Measurements from ENCODE around the gene GLCCI1.

The GLCCI1 gene

GRCh38 chr7:8015746-8016120, 47.1 kb downstream of the GLCCI1 start:
- POLR2A ChIA-PET = no interaction called here
- no peak for DNase-seq (ENCODE audit: extremely low spot score)
- no peak for TF ChIP-seq SP1 (IDR thresholded peaks at IDR 0.05)
- TF ChIP-seq TARDBP (IDR thresholded peaks at IDR 0.05) = no peak
- TF ChIP-seq ARNT (IDR thresholded peaks at IDR 0.05) = no peak
- no peak for TF ChIP-seq FOXM1 (IDR thresholded peaks at IDR 0.05; ENCODE audit: borderline replicate concordance)
- TF ChIP-seq NFRKB (IDR thresholded peaks at IDR 0.05) = no peak
- TF ChIP-seq ZNF384 (IDR thresholded peaks at IDR 0.05) = no peak
- CTCF ChIA-PET = no interaction called here

DNA sequence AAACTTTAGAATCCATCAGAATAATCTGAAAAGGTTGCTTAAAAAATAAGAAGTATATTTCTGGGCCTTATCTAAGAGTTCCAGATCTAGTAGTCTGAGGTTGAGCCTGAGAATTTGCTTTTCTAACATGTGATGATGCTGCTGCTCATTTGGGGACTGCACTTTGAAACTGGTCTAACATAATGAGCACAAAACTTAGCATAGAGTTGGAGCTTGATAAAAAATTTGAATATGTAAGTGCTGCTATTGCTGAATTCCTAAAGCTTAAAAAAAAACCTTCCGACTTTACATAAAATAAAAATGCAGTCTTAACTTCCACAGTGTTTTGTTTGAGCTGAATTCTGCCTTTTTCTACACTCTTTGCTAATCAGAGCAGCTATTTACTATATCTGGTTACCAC, 48.8 kb downstream of the GLCCI1 start:
- CTCF ChIA-PET = no interaction called here
- no peak for TF ChIP-seq TARDBP (IDR thresholded peaks at IDR 0.05)
- TF ChIP-seq ARNT (IDR thresholded peaks at IDR 0.05) = no peak
- TF ChIP-seq PKNOX1 (IDR thresholded peaks at IDR 0.05) = no peak
- TF ChIP-seq ELF4 (IDR thresholded peaks at IDR 0.05) = no peak
- no peak for TF ChIP-seq NFRKB (IDR thresholded peaks at IDR 0.05)
- POLR2A ChIA-PET = no interaction called here
- no peak for DNase-seq (ENCODE audit: extremely low spot score)

DNA sequence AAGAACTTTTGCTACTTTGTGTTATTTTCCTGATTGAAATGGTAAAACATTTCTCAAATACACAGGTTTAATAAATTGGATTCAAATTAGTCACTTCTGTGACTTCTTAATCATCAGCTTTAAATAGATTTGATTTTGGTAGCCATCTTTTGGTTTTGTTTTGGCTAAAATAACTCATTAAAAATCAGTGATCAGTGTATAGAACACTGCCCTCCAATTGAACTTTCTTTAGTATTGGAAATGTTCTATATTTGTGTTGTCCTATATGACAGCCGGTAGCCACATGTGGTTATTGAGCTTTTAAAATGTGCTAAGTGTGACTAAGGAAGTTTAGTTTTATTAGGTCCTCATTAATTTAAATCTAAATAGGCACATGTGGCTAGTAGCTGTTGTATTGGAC, 50.4 kb downstream of the GLCCI1 start:
- POLR2A ChIA-PET = no interaction called here
- no peak for DNase-seq (ENCODE audit: extremely low spot score)
- TF ChIP-seq FOXA1 (IDR thresholded peaks at IDR 0.05) (no peak), BHLHE40 (IDR thresholded peaks at IDR 0.05; ENCODE audit: borderline replicate concordance) (no peak), CTBP1 (IDR thresholded peaks at IDR 0.05; ENCODE audit: borderline replicate concordance) (no peak), L3MBTL2 (conservative IDR thresholded peaks at IDR 0.05) (no peak), TARDBP (IDR thresholded peaks at IDR 0.05) (no peak), FOXK2 (IDR thresholded peaks at IDR 0.05) (no peak), ARNT (IDR thresholded peaks at IDR 0.05) (no peak), ZNF384 (IDR thresholded peaks at IDR 0.05) (no peak), SUZ12 (IDR thresholded peaks at IDR 0.05) (no peak), HDGF (IDR thresholded peaks at IDR 0.05; ENCODE audit: borderline replicate concordance) (no peak), FOXM1 (IDR thresholded peaks at IDR 0.05; ENCODE audit: borderline replicate concordance) (no peak), NFRKB (IDR thresholded peaks at IDR 0.05) (no peak), SP1 (IDR thresholded peaks at IDR 0.05) (no peak), PKNOX1 (IDR thresholded peaks at IDR 0.05) (no peak), ELF4 (IDR thresholded peaks at IDR 0.05) (no peak), LEF1 (IDR thresholded peaks at IDR 0.05; ENCODE audit: borderline replicate concordance) (no peak)
- CTCF ChIA-PET = no interaction called here

GRCh38 chr7:8022628-8023027, 54.0 kb downstream of the GLCCI1 start:
- ChIA-PET POLR2A (no interaction called here), CTCF (interaction anchor here (0.6 kb wide), 1 partner anchor 376 kb away, joined by 4 read pairs; no protein-coding TSS in a partner anchor)
- TF ChIP-seq SP1 (IDR thresholded peaks at IDR 0.05) (no peak), PKNOX1 (IDR thresholded peaks at IDR 0.05) (no peak), TARDBP (IDR thresholded peaks at IDR 0.05) (no peak), FOXM1 (IDR thresholded peaks at IDR 0.05; ENCODE audit: borderline replicate concordance) (no peak), ARNT (IDR thresholded peaks at IDR 0.05) (no peak)
- no peak for DNase-seq (ENCODE audit: extremely low spot score)

GRCh38 chr7:8035192-8035591, 66.6 kb downstream of the GLCCI1 start:
- POLR2A ChIA-PET = no interaction called here
- CTCF ChIA-PET = interaction anchor here (1.0 kb wide), 1 partner anchor 31 kb away, joined by 3 read pairs; no protein-coding TSS in a partner anchor
- no peak for DNase-seq (ENCODE audit: extremely low spot score)
- TF ChIP-seq ARNT (IDR thresholded peaks at IDR 0.05) = no peak
- TF ChIP-seq ZNF384 (IDR thresholded peaks at IDR 0.05) = no peak
- TF ChIP-seq L3MBTL2 (conservative IDR thresholded peaks at IDR 0.05) = no peak

DNA sequence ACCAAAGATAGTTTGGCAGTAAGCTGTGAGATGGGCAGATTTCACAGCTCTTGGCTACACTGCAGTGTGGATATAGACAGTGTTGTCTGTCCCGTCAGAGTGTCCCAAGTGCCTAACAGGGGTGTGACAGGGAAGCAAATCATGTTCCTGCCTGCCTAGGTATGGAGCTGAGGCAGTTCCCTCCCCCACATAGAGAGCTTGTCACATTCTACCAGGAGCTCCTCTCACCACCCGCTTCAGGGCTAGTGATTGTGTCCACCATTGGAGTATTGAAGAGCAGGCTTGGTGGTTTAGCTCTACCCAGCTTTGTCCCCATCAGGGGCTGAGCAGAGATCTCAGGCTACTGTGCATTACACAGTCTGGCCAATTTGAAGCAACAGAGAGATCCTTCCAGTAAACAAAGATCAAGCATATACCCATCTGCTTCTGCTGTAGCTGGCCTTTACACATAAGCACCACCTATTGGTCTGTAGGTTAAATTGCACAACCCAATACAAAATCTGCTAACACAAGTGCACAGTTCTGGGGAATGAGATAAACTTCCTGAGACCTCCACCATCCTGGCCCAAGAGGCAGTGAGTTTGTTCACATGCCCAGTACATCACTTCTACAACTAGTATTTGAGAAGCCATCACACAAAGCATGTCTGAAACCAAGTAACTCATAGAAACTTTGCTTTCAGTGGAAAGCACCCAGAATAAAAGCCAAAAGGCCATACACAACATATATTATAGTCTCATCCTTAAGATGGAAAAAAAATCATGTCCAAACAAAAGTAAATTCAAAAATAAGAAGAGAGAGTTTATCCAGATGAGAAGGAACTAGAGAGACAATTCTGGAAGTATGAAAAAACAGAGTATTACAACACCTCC, 67.3 kb downstream of the GLCCI1 start:
- CTCF ChIA-PET = interaction anchor here (1.0 kb wide), 1 partner anchor 30 kb away, joined by 3 read pairs; no protein-coding TSS in a partner anchor
- DNase-seq (ENCODE audit: extremely low spot score) = peak; percentile 26
- no peak for TF ChIP-seq LEF1 (IDR thresholded peaks at IDR 0.05; ENCODE audit: borderline replicate concordance)
- TF ChIP-seq ELF4 (IDR thresholded peaks at IDR 0.05) = no peak
- no peak for TF ChIP-seq FOXM1 (IDR thresholded peaks at IDR 0.05; ENCODE audit: borderline replicate concordance)
- no peak for TF ChIP-seq FOXA1 (IDR thresholded peaks at IDR 0.05)
- no peak for TF ChIP-seq SP1 (IDR thresholded peaks at IDR 0.05)
- no peak for TF ChIP-seq PKNOX1 (IDR thresholded peaks at IDR 0.05)
- TF ChIP-seq CTBP1 (IDR thresholded peaks at IDR 0.05; ENCODE audit: borderline replicate concordance) = no peak
- no peak for TF ChIP-seq ZNF384 (IDR thresholded peaks at IDR 0.05)
- TF ChIP-seq FOXK2 (IDR thresholded peaks at IDR 0.05) = no peak
- no peak for TF ChIP-seq ARNT (IDR thresholded peaks at IDR 0.05)
- TF ChIP-seq SUZ12 (IDR thresholded peaks at IDR 0.05) = no peak
- no peak for TF ChIP-seq BHLHE40 (IDR thresholded peaks at IDR 0.05; ENCODE audit: borderline replicate concordance)
- POLR2A ChIA-PET = no interaction called here

Measured in HEK293T (cell line).